GM23338 (cell line): Measurements from ENCODE around the gene RIMOC1. TPM values are rescaled to one million over a fixed set of nuclear protein-coding genes. Genes with fewer than 3 reads are reported as not detected.

Experiments used
- ATAC-seq: fragments of 200-7000 bp; cut with Tn5 transposase; 3 replicates; pipeline ENCODE4 v1.9.1; 2020
- DNase-seq: peaks from one replicate; pipeline ENCODE4 v3.0.0-alpha.2; 2015; ENCODE audit warnings: low spot score
- H2AFZ ChIP-seq: fragments of 200-600 bp; sonication (generic); 2 replicates; pipeline ENCODE4 v1.8.0; 2016; ENCODE audit warnings: antibody characterized with exemption, mild to moderate bottlenecking, moderate library complexity
- H3F3A ChIP-seq: fragments of 200-600 bp; sonication (generic); replicated peaks from 2 replicates; pipeline ENCODE4 v1.8.0; 2017; ENCODE audit warnings: antibody characterized with exemption, mixed run types, low read depth
- H3K27ac ChIP-seq: fragments of 200-600 bp; sonication (generic); 2 replicates; pipeline ENCODE4 v1.6.1; 2016; ENCODE audit warnings: low read depth
- H3K27me3 ChIP-seq: fragments of 200-600 bp; sonication (generic); 2 replicates; pipeline ENCODE4 v1.8.0; 2016; ENCODE audit warnings: mild to moderate bottlenecking, mixed run types, moderate library complexity; ENCODE audit not compliant: insufficient read depth
- H3K36me3 ChIP-seq: fragments of 200-600 bp; sonication (generic); 2 replicates; pipeline ENCODE4 v1.8.0; 2016; ENCODE audit warnings: mild to moderate bottlenecking; ENCODE audit not compliant: insufficient read depth
- H3K4me1 ChIP-seq: fragments of 200-600 bp; sonication (generic); 2 replicates; pipeline ENCODE4 v1.8.0; 2016; ENCODE audit warnings: mild to moderate bottlenecking, moderate library complexity; ENCODE audit not compliant: insufficient read depth
- H3K4me2 ChIP-seq: fragments of 200-600 bp; sonication (generic); 2 replicates; pipeline ENCODE4 v1.7.1; 2017; ENCODE audit warnings: mixed run types
- H3K4me3 ChIP-seq: fragments of 200-600 bp; sonication (generic); 2 replicates; pipeline ENCODE4 v1.6.1; 2016; ENCODE audit warnings: mixed run types
- H3K79me2 ChIP-seq: fragments of 200-600 bp; sonication (generic); replicated peaks from 2 replicates; pipeline ENCODE4 v1.8.0; 2017; ENCODE audit warnings: mild to moderate bottlenecking; ENCODE audit not compliant: insufficient read depth
- H3K9me2 ChIP-seq: fragments of 200-600 bp; sonication (generic); 2 replicates; pipeline ENCODE4 v1.8.0; 2017; ENCODE audit not compliant: insufficient read depth
- H4K20me1 ChIP-seq: fragments of 200-600 bp; sonication (generic); replicated peaks from 2 replicates; pipeline ENCODE4 v1.8.0; 2017; ENCODE audit warnings: mild to moderate bottlenecking; ENCODE audit not compliant: insufficient read depth
- H3K27ac Mint-ChIP-seq: 2 replicates; pipeline ENCODE4 v1.8.0; 2020; ENCODE audit warnings: inconsistent platforms, mild to moderate bottlenecking, moderate library complexity, mixed read lengths
- H3K27me3 Mint-ChIP-seq: 3 replicates; pipeline ENCODE4 v1.8.0; 2022; ENCODE audit warnings: low read depth, mild to moderate bottlenecking, moderate library complexity, mixed read lengths, inconsistent platforms; ENCODE audit not compliant: insufficient read depth, poor library complexity
- H3K36me3 Mint-ChIP-seq: 3 replicates; pipeline ENCODE4 v1.8.0; 2021; ENCODE audit warnings: low read depth, mild to moderate bottlenecking, inconsistent platforms, moderate library complexity, mixed read lengths
- H3K4me1 Mint-ChIP-seq: 3 replicates; pipeline ENCODE4 v1.8.0; 2020; ENCODE audit warnings: mild to moderate bottlenecking, inconsistent platforms, mixed read lengths
- H3K4me3 Mint-ChIP-seq: 3 replicates; pipeline ENCODE4 v1.8.0; 2021; ENCODE audit warnings: moderate library complexity, mild to moderate bottlenecking, inconsistent platforms, mixed read lengths
- H3K9me3 Mint-ChIP-seq: 3 replicates; pipeline ENCODE4 v1.8.0; 2020; ENCODE audit warnings: moderate library complexity, mild to moderate bottlenecking, inconsistent platforms, mixed read lengths
- CREB1 ChIP-seq: fragments of 250-450 bp; sonication (Bioruptor Pico); IDR thresholded peaks from 2 replicates; pipeline ENCODE4 v1.5.0; 2020; ENCODE audit warnings: low read depth, mild to moderate bottlenecking, moderate library complexity
- CTCF ChIP-seq, 2 experiments: fragments of 200-600 bp in 1 of 2; sonication (generic) in 1 of 2; conservative IDR thresholded peaks; 2 replicates each; pipeline versions ENCODE4 v1.5.1 to v1.6.1; 2016 to 2017; ENCODE audit warnings: antibody characterized with exemption in 2 of 2, low read depth in 2 of 2, mild to moderate bottlenecking in 2 of 2, moderate library complexity in 1 of 2
- EZH2 ChIP-seq: fragments of 200-600 bp; sonication (generic); IDR thresholded peaks from one replicate; pipeline ENCODE4 v1.8.0; 2017; ENCODE audit warnings: antibody characterized with exemption, mild to moderate bottlenecking, low read depth; ENCODE audit not compliant: unreplicated experiment
- EZH2phosphoT487 ChIP-seq: fragments of 200-600 bp; sonication (generic); IDR thresholded peaks from one replicate; pipeline ENCODE4 v1.8.1; 2018; ENCODE audit warnings: antibody characterized with exemption; ENCODE audit not compliant: unreplicated experiment
- JUNB ChIP-seq: IDR thresholded peaks from one replicate; pipeline ENCODE4 v1.6.1; 2016; ENCODE audit warnings: antibody characterized with exemption; ENCODE audit not compliant: unreplicated experiment
- NANOG ChIP-seq: IDR thresholded peaks from 2 replicates; pipeline ENCODE4 v1.6.1; 2016; ENCODE audit warnings: antibody characterized with exemption, borderline replicate concordance
- POLR2AphosphoS5 ChIP-seq: IDR thresholded peaks from 2 replicates; pipeline ENCODE4 v1.6.1; 2016; ENCODE audit warnings: antibody characterized with exemption, low read depth
- STAT1 ChIP-seq: IDR thresholded peaks from one replicate; pipeline ENCODE4 v1.6.1; 2016; ENCODE audit warnings: antibody characterized with exemption; ENCODE audit not compliant: unreplicated experiment
- ZNF114 ChIP-seq: fragments of 250-450 bp; sonication (Bioruptor Pico); IDR thresholded peaks from 2 replicates; pipeline ENCODE4 v1.5.0; 2020; ENCODE audit warnings: mild to moderate bottlenecking, moderate library complexity
- ZNF331 ChIP-seq: fragments of 250-450 bp; sonication (Bioruptor Pico); IDR thresholded peaks from 2 replicates; pipeline ENCODE4 v1.5.0; 2020; ENCODE audit warnings: low read depth, mild to moderate bottlenecking, moderate library complexity
- polyA plus RNA-seq: library from polyadenylated mRNA; unstranded; fragments of >200 nt; fragmentation: Nextera tagmentation; extraction: Ambion mirVana; gene quantifications from 2 replicates; pipeline ENCODE4 v1.2.1, GENCODE V29; 2016
- total RNA-seq: library from RNA; depleted of rRNA; stranded (reverse); fragments of >200 nt; shearing (Covaris generic); gene quantifications from 2 replicates; pipeline ENCODE4 v1.2.3, GENCODE V29; 2014
- TF ChIP-seq, protein P1 (sequence below): IDR thresholded peaks from 2 replicates; pipeline ENCODE4 v1.6.1; 2016; ENCODE audit warnings: antibody characterized with exemption
- TF ChIP-seq, protein P2 (sequence below): IDR thresholded peaks from one replicate; pipeline ENCODE4 v1.6.1; 2018; ENCODE audit warnings: antibody characterized with exemption; ENCODE audit not compliant: unreplicated experiment

The RIMOC1 gene
- total and polyA plus RNA-seq, 2 experiments from 2014 or later = 26.4 to 30.3 TPM

DNA sequence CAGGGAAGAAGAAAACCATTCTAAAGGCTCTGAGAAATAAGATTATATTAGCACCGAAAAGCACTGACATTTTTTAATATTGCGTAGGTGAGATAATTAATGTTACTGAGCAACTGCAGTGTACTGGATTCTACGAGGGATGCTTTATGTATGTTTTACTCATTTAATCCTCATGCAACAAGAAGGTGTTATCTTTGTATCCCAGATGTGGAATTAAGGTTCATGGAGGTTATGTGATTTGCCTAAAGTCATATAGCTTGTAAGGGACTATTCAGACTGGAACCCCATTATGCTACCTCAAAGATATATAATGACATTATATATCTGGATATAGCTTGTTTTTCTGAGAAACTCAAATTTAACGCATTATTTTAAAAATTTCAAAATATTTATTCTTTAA lies 23.5 kb downstream of the RIMOC1 start:
- H3K79me2 ChIP-seq = no peaks in the 10 kb centered on the region
- ATAC-seq = no peak

DNA sequence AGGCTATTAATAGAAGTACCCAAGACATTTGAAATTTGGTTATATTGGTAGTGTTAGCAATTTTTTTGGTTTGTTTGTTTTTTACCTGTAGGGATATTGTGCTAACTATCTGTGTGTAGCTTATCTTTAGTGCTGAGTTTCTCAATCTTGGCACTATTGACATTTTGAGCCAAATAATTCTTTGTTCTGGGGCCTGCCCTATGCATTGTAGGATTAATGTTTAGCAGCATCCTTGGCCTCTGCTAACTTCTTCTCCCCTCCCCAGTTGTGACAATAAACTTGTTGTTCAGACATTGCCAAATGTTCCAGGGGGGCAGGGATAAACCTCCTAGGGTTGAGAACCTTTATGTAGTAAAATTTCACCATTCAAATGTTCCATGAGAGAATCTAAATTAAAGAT lies 24.9 kb downstream of the RIMOC1 start:
- Histone ChIP-seq H3K4me1 (no peaks in the 10 kb centered on the region), H3K4me2 (no peak overlapping the region), H3K27ac (no peak overlapping the region), H3K79me2 (no peaks in the 10 kb centered on the region), H3K4me3 (no peak overlapping the region), H3K27me3 (no peaks in the 10 kb centered on the region), H3K9me2 (0 out of 2 replicates have a peak, but pooled peaks cover 6% of the 10 kb centered on the region), H3F3A (0 out of 2 replicates have a peak, but pooled peaks cover 3% of the 10 kb centered on the region), H2AFZ (no peak overlapping the region), H4K20me1 (no peaks in the 10 kb centered on the region), H3K36me3 (no peaks in the 10 kb centered on the region)
- peaks cover 3% of the 10 kb centered on the region for H3K4me1 Mint-ChIP-seq
- ATAC-seq (no peak), DNase-seq (no peak)
- H3K9me3 Mint-ChIP-seq = no peaks in the 10 kb centered on the region
- H3K4me3 Mint-ChIP-seq = no peak overlapping the region
- H3K27ac Mint-ChIP-seq = no peak overlapping the region
- peaks cover 6% of the 10 kb centered on the region for H3K27me3 Mint-ChIP-seq
- H3K36me3 Mint-ChIP-seq = no peaks in the 10 kb centered on the region
- TF ChIP-seq, protein P1, sequence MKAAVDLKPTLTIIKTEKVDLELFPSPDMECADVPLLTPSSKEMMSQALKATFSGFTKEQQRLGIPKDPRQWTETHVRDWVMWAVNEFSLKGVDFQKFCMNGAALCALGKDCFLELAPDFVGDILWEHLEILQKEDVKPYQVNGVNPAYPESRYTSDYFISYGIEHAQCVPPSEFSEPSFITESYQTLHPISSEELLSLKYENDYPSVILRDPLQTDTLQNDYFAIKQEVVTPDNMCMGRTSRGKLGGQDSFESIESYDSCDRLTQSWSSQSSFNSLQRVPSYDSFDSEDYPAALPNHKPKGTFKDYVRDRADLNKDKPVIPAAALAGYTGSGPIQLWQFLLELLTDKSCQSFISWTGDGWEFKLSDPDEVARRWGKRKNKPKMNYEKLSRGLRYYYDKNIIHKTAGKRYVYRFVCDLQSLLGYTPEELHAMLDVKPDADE = no peak
- TF ChIP-seq EZH2phosphoT487 = no peak
- no peak for TF ChIP-seq JUNB
- TF ChIP-seq ZNF331 (CRISPR knock-in tag) = no peak
- TF ChIP-seq EZH2 = no peak
- no peak for TF ChIP-seq CREB1 (CRISPR knock-in tag)
- TF ChIP-seq, protein P2, sequence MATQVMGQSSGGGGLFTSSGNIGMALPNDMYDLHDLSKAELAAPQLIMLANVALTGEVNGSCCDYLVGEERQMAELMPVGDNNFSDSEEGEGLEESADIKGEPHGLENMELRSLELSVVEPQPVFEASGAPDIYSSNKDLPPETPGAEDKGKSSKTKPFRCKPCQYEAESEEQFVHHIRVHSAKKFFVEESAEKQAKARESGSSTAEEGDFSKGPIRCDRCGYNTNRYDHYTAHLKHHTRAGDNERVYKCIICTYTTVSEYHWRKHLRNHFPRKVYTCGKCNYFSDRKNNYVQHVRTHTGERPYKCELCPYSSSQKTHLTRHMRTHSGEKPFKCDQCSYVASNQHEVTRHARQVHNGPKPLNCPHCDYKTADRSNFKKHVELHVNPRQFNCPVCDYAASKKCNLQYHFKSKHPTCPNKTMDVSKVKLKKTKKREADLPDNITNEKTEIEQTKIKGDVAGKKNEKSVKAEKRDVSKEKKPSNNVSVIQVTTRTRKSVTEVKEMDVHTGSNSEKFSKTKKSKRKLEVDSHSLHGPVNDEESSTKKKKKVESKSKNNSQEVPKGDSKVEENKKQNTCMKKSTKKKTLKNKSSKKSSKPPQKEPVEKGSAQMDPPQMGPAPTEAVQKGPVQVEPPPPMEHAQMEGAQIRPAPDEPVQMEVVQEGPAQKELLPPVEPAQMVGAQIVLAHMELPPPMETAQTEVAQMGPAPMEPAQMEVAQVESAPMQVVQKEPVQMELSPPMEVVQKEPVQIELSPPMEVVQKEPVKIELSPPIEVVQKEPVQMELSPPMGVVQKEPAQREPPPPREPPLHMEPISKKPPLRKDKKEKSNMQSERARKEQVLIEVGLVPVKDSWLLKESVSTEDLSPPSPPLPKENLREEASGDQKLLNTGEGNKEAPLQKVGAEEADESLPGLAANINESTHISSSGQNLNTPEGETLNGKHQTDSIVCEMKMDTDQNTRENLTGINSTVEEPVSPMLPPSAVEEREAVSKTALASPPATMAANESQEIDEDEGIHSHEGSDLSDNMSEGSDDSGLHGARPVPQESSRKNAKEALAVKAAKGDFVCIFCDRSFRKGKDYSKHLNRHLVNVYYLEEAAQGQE = no peak
- TF ChIP-seq POLR2AphosphoS5 = no peak

More for the DNA sequence above, 23.5 kb downstream of the RIMOC1 start:
- 0 out of 2 replicates have a peak, but pooled peaks cover 3% of the 10 kb centered on the region for H3F3A ChIP-seq
- H2AFZ ChIP-seq = no peak overlapping the region
- Mint-ChIP-seq H3K4me3 (no peak overlapping the region), H3K9me3 (no peaks in the 10 kb centered on the region), H3K4me1 (peaks cover 3% of the 10 kb centered on the region), H3K27me3 (peaks cover 6% of the 10 kb centered on the region), H3K27ac (no peak overlapping the region), H3K36me3 (no peaks in the 10 kb centered on the region)
- TF ChIP-seq POLR2AphosphoS5 = no peak
- no peak for TF ChIP-seq NANOG
- TF ChIP-seq ZNF331 (CRISPR knock-in tag) = no peak
- TF ChIP-seq, protein P1 = no peak
- no peak for TF ChIP-seq JUNB
- no peak for TF ChIP-seq EZH2phosphoT487
- TF ChIP-seq STAT1 = no peak
- no peak for TF ChIP-seq CTCF (conservative IDR thresholded peaks at IDR 0.05; ENCODE audit: low read depth in 2 of 2)
- TF ChIP-seq ZNF114 (CRISPR knock-in tag) = no peak
- no peaks in the 10 kb centered on the region for H3K4me1 ChIP-seq
- H3K36me3 ChIP-seq = no peaks in the 10 kb centered on the region
- H3K4me3 ChIP-seq = no peak overlapping the region
- no peaks in the 10 kb centered on the region for H4K20me1 ChIP-seq
- no peak overlapping the region for H3K27ac ChIP-seq
- H3K9me2 ChIP-seq = 0 out of 2 replicates have a peak, but pooled peaks cover 6% of the 10 kb centered on the region
- H3K4me2 ChIP-seq = no peak overlapping the region
- no peaks in the 10 kb centered on the region for H3K27me3 ChIP-seq
- no peak for DNase-seq
